Activated CD8-positive, alpha-beta T cell treated with anti-CD3 and anti-CD28 coated beads for 36 hours (primary cell): ENCODE results near the gene LARGE1. TPM values are rescaled to one million over a fixed set of nuclear protein-coding genes. Genes with fewer than 3 reads are reported as not detected.

Source experiments
- ATAC-seq: fragments of 200-7000 bp; cut with Tn5 transposase; one replicate; pipeline ENCODE4 v1.10.0; 2021; ENCODE audit warnings: mild to moderate bottlenecking, moderate library complexity
- CTCF ChIA-PET: fragments of 350-600 bp; sonication (Branson Sonifier 250); formaldehyde crosslinking; loops from one replicate; lab custom pipeline; 2021; ENCODE audit warnings: antibody characterized with exemption; lab: Charles Lee
- POLR2A ChIA-PET: fragments of 350-600 bp; sonication (Branson Sonifier 250); formaldehyde crosslinking; loops from one replicate; lab custom pipeline; 2021; ENCODE audit warnings: antibody characterized with exemption; lab: Charles Lee
- DNase-seq: peaks from one replicate; pipeline ENCODE4 v3.0.0-alpha.2; 2020
- H3K27ac Mint-ChIP-seq: one replicate; pipeline ENCODE4 v1.8.0; 2021; ENCODE audit warnings: mild to moderate bottlenecking, mixed read lengths
- H3K27me3 Mint-ChIP-seq: one replicate; pipeline ENCODE4 v1.8.0; 2021; ENCODE audit warnings: mixed read lengths
- H3K36me3 Mint-ChIP-seq: one replicate; pipeline ENCODE4 v1.8.0; 2021; ENCODE audit warnings: low read depth, mixed read lengths
- H3K4me1 Mint-ChIP-seq: one replicate; pipeline ENCODE4 v1.8.0; 2021; ENCODE audit warnings: low read depth, mixed read lengths
- H3K4me3 Mint-ChIP-seq: one replicate; pipeline ENCODE4 v1.8.0; 2021; ENCODE audit warnings: mild to moderate bottlenecking, moderate library complexity, mixed read lengths
- H3K9me3 Mint-ChIP-seq: one replicate; pipeline ENCODE4 v1.8.0; 2021; ENCODE audit warnings: mixed read lengths
- CTCF ChIP-seq: fragments of 200-600 bp; IDR thresholded peaks from one replicate; pipeline ENCODE4 v1.8.0; 2022; ENCODE audit warnings: antibody characterized with exemption, mild to moderate bottlenecking
- intact Hi-C: fragments of 100-400 bp; cut with micrococcal nuclease; formaldehyde crosslinking; loops from one replicate; pipeline ENCODE4 v1.10.0; 2022
- total RNA-seq, 2 experiments: library from RNA; stranded (reverse); gene quantifications; one replicate each; pipeline ENCODE4 v1.2.3, GENCODE V29; 2021

Gene LARGE1
- total RNA-seq, 2 experiments from 2014 or later: 0.31 to 0.32 TPM

DNA sequence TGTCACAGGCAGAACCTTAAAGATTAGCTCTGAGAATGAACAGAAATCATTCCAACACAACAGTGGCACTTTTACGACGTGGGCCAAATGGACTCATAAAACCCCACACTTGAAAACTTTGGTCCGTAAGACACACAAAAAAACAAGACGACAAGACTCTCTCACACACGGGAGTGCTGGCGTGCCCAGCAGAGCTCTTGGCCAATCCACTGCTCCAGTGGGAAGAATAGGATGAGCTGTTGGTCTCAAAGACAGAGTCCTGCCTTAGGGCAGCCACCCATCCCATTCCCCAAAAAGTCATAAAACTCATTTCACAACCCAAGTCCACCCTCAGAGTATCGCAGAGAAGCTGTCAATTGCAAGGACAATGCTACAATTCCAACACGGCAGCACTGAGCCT lies 18.2 kb downstream of the LARGE1 start:
- no peaks in the 10 kb centered on the region for H3K27me3 Mint-ChIP-seq
- no peaks in the 10 kb centered on the region for H3K9me3 Mint-ChIP-seq
- no peaks in the 10 kb centered on the region for H3K36me3 Mint-ChIP-seq
- H3K27ac Mint-ChIP-seq: no peak overlapping the region
- no peak overlapping the region for H3K4me3 Mint-ChIP-seq
- ATAC-seq (no peak), DNase-seq (no peak)
- no peaks in the 10 kb centered on the region for H3K4me1 Mint-ChIP-seq
- no peak for TF ChIP-seq CTCF
- POLR2A ChIA-PET: no interaction called here
- CTCF ChIA-PET: interaction anchor here (0.7 kb wide), 1 partner anchor 20 kb away, joined by 3 read pairs; no protein-coding TSS in a partner anchor
- intact Hi-C loops: no loop called here

GRCh38 chr22:33898121-33898520 lies 22.2 kb downstream of the LARGE1 start:
- ChIA-PET POLR2A (no interaction called here), CTCF (no interaction called here)
- no peak for TF ChIP-seq CTCF
- DNase-seq: no peak
- intact Hi-C loops: no loop called here
- Mint-ChIP-seq H3K27ac (no peak overlapping the region), H3K9me3 (no peaks in the 10 kb centered on the region), H3K4me3 (no peak overlapping the region), H3K4me1 (no peaks in the 10 kb centered on the region), H3K27me3 (no peaks in the 10 kb centered on the region), H3K36me3 (no peaks in the 10 kb centered on the region)
- no peak for ATAC-seq

DNA sequence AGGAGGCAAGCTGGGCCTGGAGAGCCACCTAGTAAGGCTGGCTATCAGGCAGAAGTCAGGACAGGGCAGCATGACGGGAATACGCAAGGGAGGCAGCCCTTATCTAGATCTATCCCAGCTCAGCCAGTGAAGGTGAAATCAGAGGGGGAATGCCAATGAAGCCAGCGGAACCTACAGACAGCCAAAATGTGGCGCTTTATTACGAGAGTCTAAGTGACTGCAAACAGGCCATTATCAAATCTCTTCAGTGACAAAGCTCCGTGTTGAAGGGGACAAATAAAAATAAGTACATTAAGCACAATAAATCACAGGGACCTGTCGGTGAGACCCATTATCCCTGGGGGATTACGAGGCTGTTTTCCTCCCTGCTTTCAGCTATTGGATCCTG lies 22.8 kb downstream of the LARGE1 start:
- DNase-seq (no peak), ATAC-seq (no peak)
- Mint-ChIP-seq H3K9me3 (no peaks in the 10 kb centered on the region), H3K4me3 (no peak overlapping the region), H3K27ac (no peak overlapping the region), H3K4me1 (no peaks in the 10 kb centered on the region), H3K27me3 (no peaks in the 10 kb centered on the region), H3K36me3 (no peaks in the 10 kb centered on the region)
- TF ChIP-seq CTCF: no peak
- ChIA-PET POLR2A (no interaction called here), CTCF (no interaction called here)
- intact Hi-C loops: no loop called here

GRCh38 chr22:33896575-33897447 lies 23.5 kb downstream of the LARGE1 start:
- Mint-ChIP-seq H3K27ac (no peak overlapping the region), H3K4me1 (no peaks in the 10 kb centered on the region), H3K9me3 (no peaks in the 10 kb centered on the region), H3K27me3 (no peaks in the 10 kb centered on the region), H3K4me3 (no peak overlapping the region), H3K36me3 (no peaks in the 10 kb centered on the region)
- intact Hi-C loops: no loop called here
- ChIA-PET CTCF (no interaction called here), POLR2A (interaction anchor here (0.6 kb wide), 1 partner anchor 1040 kb away, joined by 3 read pairs; no protein-coding TSS in a partner anchor)
- ATAC-seq (no peak), DNase-seq (no peak)
- TF ChIP-seq CTCF: no peak

- no peaks in the 10 kb centered on the region for H3K4me1 Mint-ChIP-seq
- H3K27me3 Mint-ChIP-seq: no peaks in the 10 kb centered on the region
- POLR2A ChIA-PET: interaction anchor here (0.6 kb wide), 1 partner anchor 1039 kb away, joined by 3 read pairs; no protein-coding TSS in a partner anchor
- H3K36me3 Mint-ChIP-seq: no peaks in the 10 kb centered on the region
- DNase-seq: no peak
- no peaks in the 10 kb centered on the region for H3K9me3 Mint-ChIP-seq
- CTCF ChIA-PET: no interaction called here
- no peak for TF ChIP-seq CTCF
- intact Hi-C loops: no loop called here
- H3K27ac Mint-ChIP-seq: no peak overlapping the region
- no peak overlapping the region for H3K4me3 Mint-ChIP-seq
- no peak for ATAC-seq
Measured at GRCh38 chr22:33896154-33896553, 24.1 kb downstream of the LARGE1 start.
